ENCODE measurements around the gene VASP.

- TF ChIP-seq, protein P1, sequence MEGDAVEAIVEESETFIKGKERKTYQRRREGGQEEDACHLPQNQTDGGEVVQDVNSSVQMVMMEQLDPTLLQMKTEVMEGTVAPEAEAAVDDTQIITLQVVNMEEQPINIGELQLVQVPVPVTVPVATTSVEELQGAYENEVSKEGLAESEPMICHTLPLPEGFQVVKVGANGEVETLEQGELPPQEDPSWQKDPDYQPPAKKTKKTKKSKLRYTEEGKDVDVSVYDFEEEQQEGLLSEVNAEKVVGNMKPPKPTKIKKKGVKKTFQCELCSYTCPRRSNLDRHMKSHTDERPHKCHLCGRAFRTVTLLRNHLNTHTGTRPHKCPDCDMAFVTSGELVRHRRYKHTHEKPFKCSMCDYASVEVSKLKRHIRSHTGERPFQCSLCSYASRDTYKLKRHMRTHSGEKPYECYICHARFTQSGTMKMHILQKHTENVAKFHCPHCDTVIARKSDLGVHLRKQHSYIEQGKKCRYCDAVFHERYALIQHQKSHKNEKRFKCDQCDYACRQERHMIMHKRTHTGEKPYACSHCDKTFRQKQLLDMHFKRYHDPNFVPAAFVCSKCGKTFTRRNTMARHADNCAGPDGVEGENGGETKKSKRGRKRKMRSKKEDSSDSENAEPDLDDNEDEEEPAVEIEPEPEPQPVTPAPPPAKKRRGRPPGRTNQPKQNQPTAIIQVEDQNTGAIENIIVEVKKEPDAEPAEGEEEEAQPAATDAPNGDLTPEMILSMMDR (IDR thresholded peaks at IDR 0.05) = no peak
- no peak for TF ChIP-seq POLR2A (IDR thresholded peaks at IDR 0.05)
These were observed 22.9 kb upstream of the VASP start for GRCh38 chr19:45484273-45484945.

Measured in testis (tissue), 2 donors.